Esophagus (tissue), 2 donors: ENCODE results near the gene MEIKIN. TPM values are rescaled to one million over a fixed set of nuclear protein-coding genes. Genes with fewer than 3 reads are reported as not detected.

Source experiments
- H3K27ac ChIP-seq, 2 donors: one replicate each; pipeline ENCODE4 v1.5.1; 2013; ENCODE audit warnings: low read depth in 2 of 2, mild to moderate bottlenecking in 2 of 2, inconsistent platforms in 1 of 2, low read length in 1 of 2, moderate library complexity in 1 of 2
- H3K27me3 ChIP-seq, 2 donors: one replicate each; pipeline ENCODE4 v1.6.1; 2013; ENCODE audit warnings: low read length in 2 of 2, control low read depth in 1 of 2, mild to moderate bottlenecking in 1 of 2; ENCODE audit not compliant: insufficient read depth in 2 of 2, control insufficient read depth in 1 of 2
- H3K36me3 ChIP-seq, 2 donors: one replicate each; pipeline ENCODE4 v1.6.1; 2013; ENCODE audit warnings: low read length in 1 of 2; ENCODE audit not compliant: control insufficient read depth in 2 of 2, insufficient read depth in 2 of 2
- H3K4me1 ChIP-seq, 2 donors: one replicate each; pipeline ENCODE4 v1.6.1; 2013; ENCODE audit warnings: low read length in 1 of 2; ENCODE audit not compliant: control insufficient read depth in 2 of 2, insufficient read depth in 2 of 2
- H3K4me3 ChIP-seq, 2 donors: one replicate each; pipeline ENCODE4 v1.5.1; 2013; ENCODE audit warnings: low read length in 2 of 2, mild to moderate bottlenecking in 2 of 2, low read depth in 1 of 2, moderate library complexity in 1 of 2
- H3K9me3 ChIP-seq, 2 donors: one replicate each; pipeline ENCODE4 v1.6.1; 2013; ENCODE audit warnings: mild to moderate bottlenecking in 2 of 2, low read depth in 1 of 2, low read length in 1 of 2, moderate library complexity in 1 of 2; ENCODE audit not compliant: control insufficient read depth in 2 of 2, insufficient read depth in 1 of 2
- WGBS, 2 donors: extraction: QIAGEN DNeasy Blood & Tissue Kit; methylation state at CpG; one replicate each; pipeline ENCODE4 v1.1.7; 2013; 5-methylcytosine and 5-hydroxymethylcytosine counted together
- polyA plus RNA-seq, 2 donors: library from polyadenylated mRNA; stranded (reverse); fragments of 200-250 nt; gene quantifications; one replicate each; pipeline ENCODE4 v1.2.3, GENCODE V29; 2013
- donor health status: healthy with polysubstance abuse.
- donor health status: Bipolar disorder and iron deficiency.

Gene MEIKIN
- polyA plus RNA-seq, 2 donors, result 0.12 TPM; not detected in 1

DNA sequence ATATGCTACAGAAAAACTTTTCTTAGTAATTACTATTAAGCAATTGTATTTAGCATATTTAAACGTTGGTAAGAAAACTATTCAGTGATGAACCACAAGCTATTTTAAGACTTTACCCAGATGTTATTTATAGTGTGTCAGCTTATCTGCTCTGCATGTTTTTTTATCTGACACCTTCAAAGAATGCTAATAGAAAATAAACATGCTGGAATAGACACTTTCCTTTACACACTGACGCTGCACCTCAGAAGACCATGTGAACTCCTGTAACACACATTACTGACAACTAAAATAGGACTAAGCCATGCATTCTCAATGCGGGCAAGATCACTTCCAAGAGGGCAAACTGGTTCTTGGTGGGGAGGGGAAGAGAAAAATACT, 187.0 kb downstream of the MEIKIN start:
- Histone ChIP-seq H3K9me3 (no peaks in the 10 kb centered on the region), H3K27ac (no peak overlapping the region), H3K4me1 (no peaks in the 10 kb centered on the region), H3K36me3 (no peaks in the 10 kb centered on the region), H3K4me3 (no peak overlapping the region), H3K27me3 (no peaks in the 10 kb centered on the region)
- 43 to 50% methylated on average over 3 of the region's 3 CpGs for WGBS, 2 donors

DNA sequence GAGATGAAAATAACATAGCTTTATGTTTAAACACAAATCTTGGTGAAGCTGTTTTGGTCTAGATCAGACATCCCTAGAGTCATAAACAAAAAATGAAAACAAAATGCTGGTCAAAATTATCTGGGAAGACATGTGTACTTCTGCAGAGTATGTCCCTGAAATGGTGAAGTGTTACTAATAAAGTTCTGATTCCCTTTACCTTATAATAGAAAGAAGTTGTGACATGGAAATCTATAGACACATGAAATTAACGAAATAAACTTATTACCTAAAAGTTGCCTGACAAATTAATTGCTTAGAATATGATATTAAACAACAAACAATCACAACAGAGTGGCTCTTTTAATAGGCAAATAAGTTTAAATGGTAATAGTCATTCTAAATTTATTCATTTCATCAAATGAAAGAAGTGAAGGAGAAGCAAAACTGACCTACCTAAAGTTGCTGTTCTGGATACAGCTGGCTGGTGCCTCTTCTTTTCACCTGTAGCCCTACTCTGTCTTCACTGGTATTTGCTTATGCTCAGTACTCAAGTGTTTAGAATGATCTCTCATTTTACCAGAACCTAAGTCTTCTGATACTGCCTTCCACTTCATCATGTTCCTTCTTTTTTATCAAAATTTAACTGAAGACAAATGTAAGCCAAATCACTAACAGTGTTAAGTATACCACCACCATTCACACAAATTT, 187.5 kb downstream of the MEIKIN start:
- no peaks in the 10 kb centered on the region for H3K36me3 ChIP-seq
- no peaks in the 10 kb centered on the region for H3K4me1 ChIP-seq
- no peaks in the 10 kb centered on the region for H3K9me3 ChIP-seq
- no peak overlapping the region for H3K27ac ChIP-seq
- no peaks in the 10 kb centered on the region for H3K27me3 ChIP-seq
- no peak overlapping the region for H3K4me3 ChIP-seq
- WGBS, 2 donors, result 97 to 100% methylated on average over 1 of the region's 1 CpG

Other genes with a start within 250 kb of the MEIKIN start
- 1 to 10 TPM; 2.4 to 2.5 TPM for gene FNIP1, start 148.6 kb downstream of the MEIKIN start, polyA plus RNA-seq
- gene ACSL6, start 66.0 kb upstream of the MEIKIN start, polyA plus RNA-seq, result under 1 TPM; 0.28 to 0.29 TPM
- not detected for gene IL3, start 115.0 kb upstream of the MEIKIN start, polyA plus RNA-seq
- under 1 TPM in 1 of 2 donors, not detected in 1; 0.05 TPM for gene CSF2, start 128.1 kb upstream of the MEIKIN start, polyA plus RNA-seq